ENCODE data around the gene CDK14.

Gene CDK14

GRCh38 chr7:90931986-90932916 is 336.1 kb downstream of the CDK14 start:
- no peak overlapping the region for H3K4me3 ChIP-seq (ENCODE audit: low read length)
- H3K27ac ChIP-seq (ENCODE audit: low read depth, low read length): no peak overlapping the region
- H3K4me1 ChIP-seq (ENCODE audit: control insufficient read depth, insufficient read depth, low read length): no peaks in the 10 kb centered on the region
- no peak overlapping the region for H3K9ac ChIP-seq (ENCODE audit: low read length)
- H3K27me3 ChIP-seq (ENCODE audit: control insufficient read depth, insufficient read depth, low read length): no peaks in the 10 kb centered on the region
- H3K36me3 ChIP-seq (ENCODE audit: control insufficient read depth, insufficient read depth, low read length): no peaks in the 10 kb centered on the region

GRCh38 chr7:90933041-90933440 is 336.9 kb downstream of the CDK14 start:
- H3K4me1 ChIP-seq (ENCODE audit: control insufficient read depth, insufficient read depth, low read length): no peaks in the 10 kb centered on the region
- H3K27ac ChIP-seq (ENCODE audit: low read depth, low read length): no peak overlapping the region
- H3K9ac ChIP-seq (ENCODE audit: low read length): no peak overlapping the region
- no peak overlapping the region for H3K4me3 ChIP-seq (ENCODE audit: low read length)
- H3K36me3 ChIP-seq (ENCODE audit: control insufficient read depth, insufficient read depth, low read length): no peaks in the 10 kb centered on the region
- H3K27me3 ChIP-seq (ENCODE audit: control insufficient read depth, insufficient read depth, low read length): no peaks in the 10 kb centered on the region

GRCh38 chr7:90933984-90934383 is 337.9 kb downstream of the CDK14 start:
- Histone ChIP-seq H3K27ac (ENCODE audit: low read depth, low read length) (no peak overlapping the region), H3K27me3 (ENCODE audit: control insufficient read depth, insufficient read depth, low read length) (no peaks in the 10 kb centered on the region)

GRCh38 chr7:90938371-90938770 is 342.2 kb downstream of the CDK14 start:
- no peaks in the 10 kb centered on the region for H3K27me3 ChIP-seq (ENCODE audit: control insufficient read depth, insufficient read depth, low read length)
- no peak overlapping the region for H3K4me3 ChIP-seq (ENCODE audit: low read length)
- no peaks in the 10 kb centered on the region for H3K36me3 ChIP-seq (ENCODE audit: control insufficient read depth, insufficient read depth, low read length)
- no peaks in the 10 kb centered on the region for H3K4me1 ChIP-seq (ENCODE audit: control insufficient read depth, insufficient read depth, low read length)
- H3K27ac ChIP-seq (ENCODE audit: low read depth, low read length): no peak overlapping the region
- H3K9ac ChIP-seq (ENCODE audit: low read length): no peak overlapping the region

More at GRCh38 chr7:90933984-90934383, 337.9 kb downstream of the CDK14 start:
- H3K4me1 ChIP-seq (ENCODE audit: control insufficient read depth, insufficient read depth, low read length): no peaks in the 10 kb centered on the region
- no peaks in the 10 kb centered on the region for H3K36me3 ChIP-seq (ENCODE audit: control insufficient read depth, insufficient read depth, low read length)
- no peak overlapping the region for H3K4me3 ChIP-seq (ENCODE audit: low read length)
- H3K9ac ChIP-seq (ENCODE audit: low read length): no peak overlapping the region

- Histone ChIP-seq H3K36me3 (ENCODE audit: control insufficient read depth, insufficient read depth, low read length) (no peaks in the 10 kb centered on the region), H3K9ac (ENCODE audit: low read length) (no peak overlapping the region), H3K27ac (ENCODE audit: low read depth, low read length) (no peak overlapping the region), H3K4me3 (ENCODE audit: low read length) (no peak overlapping the region), H3K27me3 (ENCODE audit: control insufficient read depth, insufficient read depth, low read length) (no peaks in the 10 kb centered on the region), H3K4me1 (ENCODE audit: control insufficient read depth, insufficient read depth, low read length) (no peaks in the 10 kb centered on the region)
These were observed 343.5 kb downstream of the CDK14 start for GRCh38 chr7:90939666-90940065.

- H3K4me1 ChIP-seq (ENCODE audit: control insufficient read depth, insufficient read depth, low read length): no peaks in the 10 kb centered on the region
- no peaks in the 10 kb centered on the region for H3K27me3 ChIP-seq (ENCODE audit: control insufficient read depth, insufficient read depth, low read length)
These were observed 347.9 kb downstream of the CDK14 start for GRCh38 chr7:90944021-90944420.

GRCh38 chr7:90945104-90945787 is 349.1 kb downstream of the CDK14 start:
- Histone ChIP-seq H3K27ac (ENCODE audit: low read depth, low read length) (no peak overlapping the region), H3K36me3 (ENCODE audit: control insufficient read depth, insufficient read depth, low read length) (no peaks in the 10 kb centered on the region)

More at GRCh38 chr7:90944021-90944420, 347.9 kb downstream of the CDK14 start:
- Histone ChIP-seq H3K4me3 (ENCODE audit: low read length) (no peak overlapping the region), H3K36me3 (ENCODE audit: control insufficient read depth, insufficient read depth, low read length) (no peaks in the 10 kb centered on the region), H3K27ac (ENCODE audit: low read depth, low read length) (no peak overlapping the region), H3K9ac (ENCODE audit: low read length) (no peak overlapping the region)

GRCh38 chr7:90946730-90947501 is 350.8 kb downstream of the CDK14 start:
- Histone ChIP-seq H3K27ac (ENCODE audit: low read depth, low read length) (no peak overlapping the region), H3K9ac (ENCODE audit: low read length) (no peak overlapping the region), H3K4me3 (ENCODE audit: low read length) (no peak overlapping the region), H3K36me3 (ENCODE audit: control insufficient read depth, insufficient read depth, low read length) (no peaks in the 10 kb centered on the region), H3K27me3 (ENCODE audit: control insufficient read depth, insufficient read depth, low read length) (no peaks in the 10 kb centered on the region), H3K4me1 (ENCODE audit: control insufficient read depth, insufficient read depth, low read length) (no peaks in the 10 kb centered on the region)

More at GRCh38 chr7:90945104-90945787, 349.1 kb downstream of the CDK14 start:
- H3K9ac ChIP-seq (ENCODE audit: low read length): no peak overlapping the region
- no peak overlapping the region for H3K4me3 ChIP-seq (ENCODE audit: low read length)
- no peaks in the 10 kb centered on the region for H3K27me3 ChIP-seq (ENCODE audit: control insufficient read depth, insufficient read depth, low read length)
- no peaks in the 10 kb centered on the region for H3K4me1 ChIP-seq (ENCODE audit: control insufficient read depth, insufficient read depth, low read length)

GRCh38 chr7:90948085-90948484 is 352.0 kb downstream of the CDK14 start:
- no peaks in the 10 kb centered on the region for H3K4me1 ChIP-seq (ENCODE audit: control insufficient read depth, insufficient read depth, low read length)
- H3K36me3 ChIP-seq (ENCODE audit: control insufficient read depth, insufficient read depth, low read length): no peaks in the 10 kb centered on the region
- H3K9ac ChIP-seq (ENCODE audit: low read length): no peak overlapping the region
- no peaks in the 10 kb centered on the region for H3K27me3 ChIP-seq (ENCODE audit: control insufficient read depth, insufficient read depth, low read length)
- H3K4me3 ChIP-seq (ENCODE audit: low read length): no peak overlapping the region
- no peak overlapping the region for H3K27ac ChIP-seq (ENCODE audit: low read depth, low read length)

GRCh38 chr7:90951229-90951628 is 355.1 kb downstream of the CDK14 start:
- Histone ChIP-seq H3K36me3 (ENCODE audit: control insufficient read depth, insufficient read depth, low read length) (no peaks in the 10 kb centered on the region), H3K27ac (ENCODE audit: low read depth, low read length) (no peak overlapping the region), H3K4me1 (ENCODE audit: control insufficient read depth, insufficient read depth, low read length) (no peaks in the 10 kb centered on the region), H3K27me3 (ENCODE audit: control insufficient read depth, insufficient read depth, low read length) (no peaks in the 10 kb centered on the region), H3K4me3 (ENCODE audit: low read length) (no peak overlapping the region), H3K9ac (ENCODE audit: low read length) (no peak overlapping the region)

- Histone ChIP-seq H3K4me1 (ENCODE audit: control insufficient read depth, insufficient read depth, low read length) (no peaks in the 10 kb centered on the region), H3K9ac (ENCODE audit: low read length) (no peak overlapping the region), H3K4me3 (ENCODE audit: low read length) (no peak overlapping the region), H3K27ac (ENCODE audit: low read depth, low read length) (no peak overlapping the region), H3K27me3 (ENCODE audit: control insufficient read depth, insufficient read depth, low read length) (no peaks in the 10 kb centered on the region), H3K36me3 (ENCODE audit: control insufficient read depth, insufficient read depth, low read length) (no peaks in the 10 kb centered on the region)
These were observed 356.1 kb downstream of the CDK14 start for GRCh38 chr7:90951986-90952954.
